WTC11 (cell line): Measurements from ENCODE around the gene KDM2A. TPM values are rescaled to one million over a fixed set of nuclear protein-coding genes. Genes with fewer than 3 reads are reported as not detected.

Experiments used
- ATAC-seq: fragments of 200-7000 bp; cut with Tn5 transposase; 2 replicates; pipeline ENCODE4 v1.10.0; 2021; ENCODE audit warnings: mild to moderate bottlenecking, moderate library complexity
- CTCF ChIA-PET: fragments of 300-600 bp; sonication (Branson Sonifier 250); formaldehyde crosslinking; loops from one replicate; lab custom pipeline; 2021; ENCODE audit warnings: antibody characterized with exemption; lab: Charles Lee
- POLR2A ChIA-PET: fragments of 350-600 bp; sonication (Branson Sonifier 250); formaldehyde crosslinking; loops from one replicate; lab custom pipeline; 2021; ENCODE audit warnings: antibody characterized with exemption; lab: Charles Lee
- DNase-seq: peaks from one replicate; pipeline ENCODE4 v3.0.0; 2021; ENCODE audit warnings: low spot score
- H3K27ac Mint-ChIP-seq: 2 replicates; pipeline ENCODE4 v1.8.0; 2021; ENCODE audit warnings: mixed read lengths
- H3K27me3 Mint-ChIP-seq: 2 replicates; pipeline ENCODE4 v1.8.0; 2021; ENCODE audit warnings: low read depth, mild to moderate bottlenecking, moderate library complexity, mixed read lengths
- H3K36me3 Mint-ChIP-seq: 2 replicates; pipeline ENCODE4 v1.8.0; 2021; ENCODE audit warnings: mixed read lengths
- H3K4me1 Mint-ChIP-seq: 2 replicates; pipeline ENCODE4 v1.8.0; 2022; ENCODE audit warnings: mixed read lengths
- H3K4me3 Mint-ChIP-seq: 2 replicates; pipeline ENCODE4 v1.8.0; 2021; ENCODE audit warnings: mild to moderate bottlenecking, moderate library complexity, mixed read lengths
- H3K9me3 Mint-ChIP-seq: 2 replicates; pipeline ENCODE4 v1.8.0; 2021; ENCODE audit warnings: mixed read lengths
- EMX1 ChIP-seq: fragments of 250-450 bp; sonication (Bioruptor Pico); IDR thresholded peaks from 2 replicates; pipeline ENCODE4 v1.8.0; 2021; ENCODE audit warnings: mild to moderate bottlenecking
- FOXK1 ChIP-seq: sonication (generic); formaldehyde crosslinking; IDR thresholded peaks from 2 replicates; pipeline ENCODE4 v1.8.0; 2022; ENCODE audit warnings: mild to moderate bottlenecking, moderate library complexity, missing genetic modification reagents
- FOXP1 ChIP-seq: sonication (generic); formaldehyde crosslinking; IDR thresholded peaks from 2 replicates; pipeline ENCODE4 v1.8.0; 2022; ENCODE audit warnings: missing genetic modification reagents, mild to moderate bottlenecking, moderate library complexity, borderline replicate concordance
- GTF2I ChIP-seq: fragments of 250-450 bp; sonication (Bioruptor Pico); conservative IDR thresholded peaks from 2 replicates; pipeline ENCODE4 v1.4.0; 2021; ENCODE audit warnings: mild to moderate bottlenecking
- NFATC4 ChIP-seq: fragments of 250-450 bp; sonication (Bioruptor Pico); IDR thresholded peaks from 2 replicates; pipeline ENCODE4 v1.9.0; 2021; ENCODE audit warnings: mild to moderate bottlenecking
- RORB ChIP-seq: fragments of 250-450 bp; sonication (Bioruptor Pico); IDR thresholded peaks from 2 replicates; pipeline ENCODE4 v1.9.0; 2021; ENCODE audit warnings: mild to moderate bottlenecking
- ZBTB21 ChIP-seq: sonication (generic); formaldehyde crosslinking; IDR thresholded peaks from 2 replicates; pipeline ENCODE4 v1.8.1; 2023; ENCODE audit warnings: mild to moderate bottlenecking, missing genetic modification reagents, borderline replicate concordance
- ZNF121 ChIP-seq: sonication (generic); formaldehyde crosslinking; IDR thresholded peaks from 2 replicates; pipeline ENCODE4 v1.8.0; 2023; ENCODE audit warnings: missing genetic modification reagents
- ZNF263 ChIP-seq: sonication (generic); formaldehyde crosslinking; IDR thresholded peaks from 2 replicates; pipeline ENCODE4 v1.8.1; 2022; ENCODE audit warnings: low read depth, mild to moderate bottlenecking, moderate library complexity, missing genetic modification reagents
- ZNF396 ChIP-seq: fragments of 250-450 bp; sonication (Bioruptor Pico); IDR thresholded peaks from 2 replicates; pipeline ENCODE4 v1.8.0; 2021; ENCODE audit warnings: mild to moderate bottlenecking, moderate library complexity, borderline replicate concordance
- total RNA-seq: library from RNA; stranded (reverse); gene quantifications from 3 replicates; pipeline ENCODE4 v1.2.3, GENCODE V29; 2021
- TF ChIP-seq, protein P1 (sequence below): sonication (generic); formaldehyde crosslinking; IDR thresholded peaks from 2 replicates; pipeline ENCODE4 v1.8.1; 2023; ENCODE audit warnings: mild to moderate bottlenecking, missing genetic modification reagents
- TF ChIP-seq, protein P2 (sequence below): sonication (generic); formaldehyde crosslinking; IDR thresholded peaks from 2 replicates; pipeline ENCODE4 v1.8.0; 2023; ENCODE audit warnings: missing genetic modification reagents
- TF ChIP-seq, protein P3 (sequence below): sonication (generic); formaldehyde crosslinking; IDR thresholded peaks from 2 replicates; pipeline ENCODE4 v1.8.1; 2022; ENCODE audit warnings: mild to moderate bottlenecking, moderate library complexity, missing genetic modification reagents
- TF ChIP-seq, protein P4 (sequence below): sonication (generic); formaldehyde crosslinking; IDR thresholded peaks from 2 replicates; pipeline ENCODE4 v1.8.1; 2022; ENCODE audit warnings: missing genetic modification reagents, borderline replicate concordance
- TF ChIP-seq, protein P5 (sequence below): sonication (generic); formaldehyde crosslinking; IDR thresholded peaks from 2 replicates; pipeline ENCODE4 v1.8.1; 2023; ENCODE audit warnings: mild to moderate bottlenecking, missing genetic modification reagents
- TF ChIP-seq, protein P6 (sequence below): sonication (generic); formaldehyde crosslinking; conservative IDR thresholded peaks from 2 replicates; pipeline ENCODE4 v1.8.1; 2022; ENCODE audit warnings: mild to moderate bottlenecking, missing genetic modification reagents
- TF ChIP-seq, protein P7 (sequence below): fragments of 250-450 bp; sonication (Bioruptor Pico); IDR thresholded peaks from 2 replicates; pipeline ENCODE4 v1.9.0; 2021; ENCODE audit warnings: mild to moderate bottlenecking
- TF ChIP-seq, protein P8 (sequence below): sonication (generic); formaldehyde crosslinking; IDR thresholded peaks from 2 replicates; pipeline ENCODE4 v1.8.1; 2023; ENCODE audit warnings: mild to moderate bottlenecking, missing genetic modification reagents, moderate library complexity
- TF ChIP-seq, protein P9 (sequence below): sonication (generic); formaldehyde crosslinking; IDR thresholded peaks from 2 replicates; pipeline ENCODE4 v1.8.0; 2022; ENCODE audit warnings: missing genetic modification reagents

The KDM2A gene
- total RNA-seq, 1 experiment from 2014 or later, result 58.0 TPM

DNA sequence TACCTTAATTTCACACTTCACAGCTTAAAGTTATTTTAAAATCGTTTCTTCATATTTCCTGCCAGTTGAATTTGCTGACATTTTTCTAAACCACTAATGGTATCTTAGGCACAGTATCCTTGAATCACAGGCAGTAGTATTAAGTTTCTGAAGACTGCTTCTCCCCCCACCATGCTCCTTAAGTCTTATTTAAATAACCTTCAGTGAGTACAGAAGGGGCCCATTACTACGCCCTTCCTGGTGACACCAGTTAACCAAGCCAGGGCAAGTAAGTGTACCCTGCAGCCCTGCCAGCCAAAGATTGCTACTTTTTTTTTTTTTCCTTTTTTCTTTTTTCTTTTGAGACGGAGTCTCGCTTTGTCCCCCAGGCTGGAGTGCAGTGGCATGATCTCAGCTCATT is 19.9 kb downstream of the KDM2A start:
- H3K27me3 Mint-ChIP-seq, result no peaks in the 10 kb centered on the region
- DNase-seq, result no peak
- no peaks in the 10 kb centered on the region for H3K4me1 Mint-ChIP-seq
- POLR2A ChIA-PET, result no interaction called here
- no peaks in the 10 kb centered on the region for H3K9me3 Mint-ChIP-seq
- H3K4me3 Mint-ChIP-seq, result no peak overlapping the region
- no peak overlapping the region; the same call in 1 of the 2 replicates for H3K27ac Mint-ChIP-seq
- peaks cover 55% of the 10 kb centered on the region for H3K36me3 Mint-ChIP-seq
- TF ChIP-seq EMX1, result no peak
- TF ChIP-seq, protein P1, sequence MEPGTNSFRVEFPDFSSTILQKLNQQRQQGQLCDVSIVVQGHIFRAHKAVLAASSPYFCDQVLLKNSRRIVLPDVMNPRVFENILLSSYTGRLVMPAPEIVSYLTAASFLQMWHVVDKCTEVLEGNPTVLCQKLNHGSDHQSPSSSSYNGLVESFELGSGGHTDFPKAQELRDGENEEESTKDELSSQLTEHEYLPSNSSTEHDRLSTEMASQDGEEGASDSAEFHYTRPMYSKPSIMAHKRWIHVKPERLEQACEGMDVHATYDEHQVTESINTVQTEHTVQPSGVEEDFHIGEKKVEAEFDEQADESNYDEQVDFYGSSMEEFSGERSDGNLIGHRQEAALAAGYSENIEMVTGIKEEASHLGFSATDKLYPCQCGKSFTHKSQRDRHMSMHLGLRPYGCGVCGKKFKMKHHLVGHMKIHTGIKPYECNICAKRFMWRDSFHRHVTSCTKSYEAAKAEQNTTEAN (CRISPR knock-in tag), result no peak
- TF ChIP-seq, all 79 proteins: peak for 0
- no peak for ATAC-seq
- CTCF ChIA-PET, result no interaction called here

DNA sequence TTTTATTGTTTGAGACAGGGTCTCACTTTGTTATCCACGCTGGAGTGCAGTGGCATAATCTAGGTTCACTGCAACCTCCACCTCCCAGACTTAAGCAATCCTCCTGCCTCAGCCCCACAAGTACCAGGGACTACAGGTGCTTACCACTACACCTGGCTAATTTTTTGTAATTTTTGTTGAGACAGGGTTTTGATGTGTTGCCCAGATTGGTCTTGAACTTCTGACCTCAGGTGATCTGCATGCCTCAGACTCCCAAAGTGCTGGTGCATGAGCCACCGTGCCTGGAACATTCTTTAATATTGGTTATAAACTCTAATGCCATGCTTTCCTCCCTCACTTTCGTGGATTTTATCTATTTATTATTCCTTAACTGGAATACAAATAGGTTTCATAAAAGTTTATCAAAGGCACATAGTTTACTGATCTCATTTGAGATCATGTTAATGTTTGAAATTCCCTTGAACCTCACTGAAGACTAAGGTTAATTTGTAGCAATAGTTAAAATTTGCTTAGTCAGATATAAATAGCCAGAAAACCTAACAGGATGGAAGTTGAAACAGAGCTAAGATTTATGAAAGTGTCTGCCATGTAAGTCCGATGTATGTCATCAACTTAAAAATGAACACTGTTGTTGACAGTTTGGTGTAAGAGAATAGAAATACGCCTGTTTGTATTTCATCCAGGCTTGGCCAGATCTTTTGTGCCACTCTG is 27.6 kb downstream of the KDM2A start:
- H3K4me3 Mint-ChIP-seq, result no peak overlapping the region
- no peaks in the 10 kb centered on the region for H3K27me3 Mint-ChIP-seq
- ChIA-PET CTCF (interaction anchor here (1.8 kb wide), 1 partner anchor 64 kb away, joined by 5 read pairs; no protein-coding TSS in a partner anchor), POLR2A (no interaction called here)
- peaks cover 3% of the 10 kb centered on the region; the same call in 1 of the 2 replicates for H3K4me1 Mint-ChIP-seq
- H3K36me3 Mint-ChIP-seq, result peaks cover 30% of the 10 kb centered on the region
- no peaks in the 10 kb centered on the region for H3K9me3 Mint-ChIP-seq
- peak overlapping the region; percentile 70; the same call in 1 of the 2 replicates for H3K27ac Mint-ChIP-seq
- ATAC-seq (no peak), DNase-seq (no peak)
- no peak for TF ChIP-seq ZNF263
- no peak for TF ChIP-seq NFATC4 (CRISPR knock-in tag)
- TF ChIP-seq, protein P2, sequence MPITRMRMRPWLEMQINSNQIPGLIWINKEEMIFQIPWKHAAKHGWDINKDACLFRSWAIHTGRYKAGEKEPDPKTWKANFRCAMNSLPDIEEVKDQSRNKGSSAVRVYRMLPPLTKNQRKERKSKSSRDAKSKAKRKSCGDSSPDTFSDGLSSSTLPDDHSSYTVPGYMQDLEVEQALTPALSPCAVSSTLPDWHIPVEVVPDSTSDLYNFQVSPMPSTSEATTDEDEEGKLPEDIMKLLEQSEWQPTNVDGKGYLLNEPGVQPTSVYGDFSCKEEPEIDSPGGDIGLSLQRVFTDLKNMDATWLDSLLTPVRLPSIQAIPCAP (CRISPR knock-in tag), result no peak
- no peak for TF ChIP-seq FOXK1
- TF ChIP-seq, protein P3, sequence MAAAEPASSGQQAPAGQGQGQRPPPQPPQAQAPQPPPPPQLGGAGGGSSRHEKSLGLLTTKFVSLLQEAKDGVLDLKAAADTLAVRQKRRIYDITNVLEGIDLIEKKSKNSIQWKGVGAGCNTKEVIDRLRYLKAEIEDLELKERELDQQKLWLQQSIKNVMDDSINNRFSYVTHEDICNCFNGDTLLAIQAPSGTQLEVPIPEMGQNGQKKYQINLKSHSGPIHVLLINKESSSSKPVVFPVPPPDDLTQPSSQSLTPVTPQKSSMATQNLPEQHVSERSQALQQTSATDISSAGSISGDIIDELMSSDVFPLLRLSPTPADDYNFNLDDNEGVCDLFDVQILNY (CRISPR knock-in tag), result no peak
- TF ChIP-seq, protein P4, sequence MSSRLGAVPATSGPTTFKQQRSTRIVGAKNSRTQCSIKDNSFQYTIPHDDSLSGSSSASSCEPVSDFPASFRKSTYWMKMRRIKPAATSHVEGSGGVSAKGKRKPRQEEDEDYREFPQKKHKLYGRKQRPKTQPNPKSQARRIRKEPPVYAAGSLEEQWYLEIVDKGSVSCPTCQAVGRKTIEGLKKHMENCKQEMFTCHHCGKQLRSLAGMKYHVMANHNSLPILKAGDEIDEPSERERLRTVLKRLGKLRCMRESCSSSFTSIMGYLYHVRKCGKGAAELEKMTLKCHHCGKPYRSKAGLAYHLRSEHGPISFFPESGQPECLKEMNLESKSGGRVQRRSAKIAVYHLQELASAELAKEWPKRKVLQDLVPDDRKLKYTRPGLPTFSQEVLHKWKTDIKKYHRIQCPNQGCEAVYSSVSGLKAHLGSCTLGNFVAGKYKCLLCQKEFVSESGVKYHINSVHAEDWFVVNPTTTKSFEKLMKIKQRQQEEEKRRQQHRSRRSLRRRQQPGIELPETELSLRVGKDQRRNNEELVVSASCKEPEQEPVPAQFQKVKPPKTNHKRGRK (CRISPR knock-in tag), result no peak
- TF ChIP-seq, protein P5, sequence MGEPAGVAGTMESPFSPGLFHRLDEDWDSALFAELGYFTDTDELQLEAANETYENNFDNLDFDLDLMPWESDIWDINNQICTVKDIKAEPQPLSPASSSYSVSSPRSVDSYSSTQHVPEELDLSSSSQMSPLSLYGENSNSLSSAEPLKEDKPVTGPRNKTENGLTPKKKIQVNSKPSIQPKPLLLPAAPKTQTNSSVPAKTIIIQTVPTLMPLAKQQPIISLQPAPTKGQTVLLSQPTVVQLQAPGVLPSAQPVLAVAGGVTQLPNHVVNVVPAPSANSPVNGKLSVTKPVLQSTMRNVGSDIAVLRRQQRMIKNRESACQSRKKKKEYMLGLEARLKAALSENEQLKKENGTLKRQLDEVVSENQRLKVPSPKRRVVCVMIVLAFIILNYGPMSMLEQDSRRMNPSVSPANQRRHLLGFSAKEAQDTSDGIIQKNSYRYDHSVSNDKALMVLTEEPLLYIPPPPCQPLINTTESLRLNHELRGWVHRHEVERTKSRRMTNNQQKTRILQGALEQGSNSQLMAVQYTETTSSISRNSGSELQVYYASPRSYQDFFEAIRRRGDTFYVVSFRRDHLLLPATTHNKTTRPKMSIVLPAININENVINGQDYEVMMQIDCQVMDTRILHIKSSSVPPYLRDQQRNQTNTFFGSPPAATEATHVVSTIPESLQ (CRISPR knock-in tag), result no peak
- TF ChIP-seq, protein P6, sequence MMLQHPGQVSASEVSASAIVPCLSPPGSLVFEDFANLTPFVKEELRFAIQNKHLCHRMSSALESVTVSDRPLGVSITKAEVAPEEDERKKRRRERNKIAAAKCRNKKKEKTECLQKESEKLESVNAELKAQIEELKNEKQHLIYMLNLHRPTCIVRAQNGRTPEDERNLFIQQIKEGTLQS, result no peak
- no peak for TF ChIP-seq GTF2I (CRISPR knock-in tag)
- TF ChIP-seq, protein P7, sequence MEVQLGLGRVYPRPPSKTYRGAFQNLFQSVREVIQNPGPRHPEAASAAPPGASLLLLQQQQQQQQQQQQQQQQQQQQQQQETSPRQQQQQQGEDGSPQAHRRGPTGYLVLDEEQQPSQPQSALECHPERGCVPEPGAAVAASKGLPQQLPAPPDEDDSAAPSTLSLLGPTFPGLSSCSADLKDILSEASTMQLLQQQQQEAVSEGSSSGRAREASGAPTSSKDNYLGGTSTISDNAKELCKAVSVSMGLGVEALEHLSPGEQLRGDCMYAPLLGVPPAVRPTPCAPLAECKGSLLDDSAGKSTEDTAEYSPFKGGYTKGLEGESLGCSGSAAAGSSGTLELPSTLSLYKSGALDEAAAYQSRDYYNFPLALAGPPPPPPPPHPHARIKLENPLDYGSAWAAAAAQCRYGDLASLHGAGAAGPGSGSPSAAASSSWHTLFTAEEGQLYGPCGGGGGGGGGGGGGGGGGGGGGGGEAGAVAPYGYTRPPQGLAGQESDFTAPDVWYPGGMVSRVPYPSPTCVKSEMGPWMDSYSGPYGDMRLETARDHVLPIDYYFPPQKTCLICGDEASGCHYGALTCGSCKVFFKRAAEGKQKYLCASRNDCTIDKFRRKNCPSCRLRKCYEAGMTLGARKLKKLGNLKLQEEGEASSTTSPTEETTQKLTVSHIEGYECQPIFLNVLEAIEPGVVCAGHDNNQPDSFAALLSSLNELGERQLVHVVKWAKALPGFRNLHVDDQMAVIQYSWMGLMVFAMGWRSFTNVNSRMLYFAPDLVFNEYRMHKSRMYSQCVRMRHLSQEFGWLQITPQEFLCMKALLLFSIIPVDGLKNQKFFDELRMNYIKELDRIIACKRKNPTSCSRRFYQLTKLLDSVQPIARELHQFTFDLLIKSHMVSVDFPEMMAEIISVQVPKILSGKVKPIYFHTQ (CRISPR knock-in tag), result no peak
- no peak for TF ChIP-seq ZBTB21 (CRISPR knock-in tag)
- TF ChIP-seq ZNF396 (CRISPR knock-in tag), result no peak
- no peak for TF ChIP-seq ZNF121 (CRISPR knock-in tag)
- TF ChIP-seq, protein P8, sequence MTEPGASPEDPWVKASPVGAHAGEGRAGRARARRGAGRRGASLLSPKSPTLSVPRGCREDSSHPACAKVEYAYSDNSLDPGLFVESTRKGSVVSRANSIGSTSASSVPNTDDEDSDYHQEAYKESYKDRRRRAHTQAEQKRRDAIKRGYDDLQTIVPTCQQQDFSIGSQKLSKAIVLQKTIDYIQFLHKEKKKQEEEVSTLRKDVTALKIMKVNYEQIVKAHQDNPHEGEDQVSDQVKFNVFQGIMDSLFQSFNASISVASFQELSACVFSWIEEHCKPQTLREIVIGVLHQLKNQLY (CRISPR knock-in tag), result no peak
- TF ChIP-seq, protein P9, sequence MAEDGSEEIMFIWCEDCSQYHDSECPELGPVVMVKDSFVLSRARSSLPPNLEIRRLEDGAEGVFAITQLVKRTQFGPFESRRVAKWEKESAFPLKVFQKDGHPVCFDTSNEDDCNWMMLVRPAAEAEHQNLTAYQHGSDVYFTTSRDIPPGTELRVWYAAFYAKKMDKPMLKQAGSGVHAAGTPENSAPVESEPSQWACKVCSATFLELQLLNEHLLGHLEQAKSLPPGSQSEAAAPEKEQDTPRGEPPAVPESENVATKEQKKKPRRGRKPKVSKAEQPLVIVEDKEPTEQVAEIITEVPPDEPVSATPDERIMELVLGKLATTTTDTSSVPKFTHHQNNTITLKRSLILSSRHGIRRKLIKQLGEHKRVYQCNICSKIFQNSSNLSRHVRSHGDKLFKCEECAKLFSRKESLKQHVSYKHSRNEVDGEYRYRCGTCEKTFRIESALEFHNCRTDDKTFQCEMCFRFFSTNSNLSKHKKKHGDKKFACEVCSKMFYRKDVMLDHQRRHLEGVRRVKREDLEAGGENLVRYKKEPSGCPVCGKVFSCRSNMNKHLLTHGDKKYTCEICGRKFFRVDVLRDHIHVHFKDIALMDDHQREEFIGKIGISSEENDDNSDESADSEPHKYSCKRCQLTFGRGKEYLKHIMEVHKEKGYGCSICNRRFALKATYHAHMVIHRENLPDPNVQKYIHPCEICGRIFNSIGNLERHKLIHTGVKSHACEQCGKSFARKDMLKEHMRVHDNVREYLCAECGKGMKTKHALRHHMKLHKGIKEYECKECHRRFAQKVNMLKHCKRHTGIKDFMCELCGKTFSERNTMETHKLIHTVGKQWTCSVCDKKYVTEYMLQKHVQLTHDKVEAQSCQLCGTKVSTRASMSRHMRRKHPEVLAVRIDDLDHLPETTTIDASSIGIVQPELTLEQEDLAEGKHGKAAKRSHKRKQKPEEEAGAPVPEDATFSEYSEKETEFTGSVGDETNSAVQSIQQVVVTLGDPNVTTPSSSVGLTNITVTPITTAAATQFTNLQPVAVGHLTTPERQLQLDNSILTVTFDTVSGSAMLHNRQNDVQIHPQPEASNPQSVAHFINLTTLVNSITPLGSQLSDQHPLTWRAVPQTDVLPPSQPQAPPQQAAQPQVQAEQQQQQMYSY (CRISPR knock-in tag), result no peak
- no peak for TF ChIP-seq FOXP1 (CRISPR knock-in tag)
- TF ChIP-seq RORB (CRISPR knock-in tag), result no peak
